ENCODE measurements around the gene NEDD4L. TPM values are rescaled to one million over a fixed set of nuclear protein-coding genes. Genes with fewer than 3 reads are reported as not detected.

The NEDD4L gene
- total RNA-seq, 1 donor from 2014 or later: 60.2 TPM

Other genes starting within 250 kb of the NEDD4L start
- gene ATP8B1, start 240.9 kb upstream of the NEDD4L start, total RNA-seq (ENCODE audit: insufficient read depth, low replicate concordance): 29.6 TPM

All from umbilical cord (tissue), 1 donor.